HepG2 (cell line): ENCODE results near the gene ZNF74. TPM values are rescaled to one million over a fixed set of nuclear protein-coding genes. Genes with fewer than 3 reads are reported as not detected.
A peak's percentile ranks its signal among the peaks of the same experiment; 100 is the strongest.

Experiments
- BORCS8-MEF2B ChIP-seq: sonication (generic); formaldehyde crosslinking; IDR thresholded peaks from 2 replicates; pipeline ENCODE4 v1.8.0; 2022; ENCODE audit warnings: mild to moderate bottlenecking, missing genetic modification reagents
- CCAR2 ChIP-seq: fragments of 200-400 bp; formaldehyde crosslinking; optimal IDR thresholded peaks from 2 replicates; pipeline ENCODE3; 2018; ENCODE audit warnings: low read depth, mild to moderate bottlenecking, low read length, moderate library complexity
- DMAP1 ChIP-seq: IDR thresholded peaks from 2 replicates; pipeline ENCODE4 v1.6.1; 2016
- ISX ChIP-seq: sonication (generic); formaldehyde crosslinking; conservative IDR thresholded peaks from 2 replicates; pipeline ENCODE4 v1.5.0; 2020; ENCODE audit warnings: missing genetic modification reagents
- KDM1A ChIP-seq: IDR thresholded peaks from 2 replicates; pipeline ENCODE4 v1.6.1; 2016; ENCODE audit warnings: missing compliant biosample characterization
- NFE2L2 ChIP-seq: fragments of 150-350 bp; IDR thresholded peaks from 2 replicates; pipeline ENCODE4 v1.6.1; 2014; ENCODE audit warnings: low read length
- NR2C2 ChIP-seq: sonication (generic); formaldehyde crosslinking; IDR thresholded peaks from 2 replicates; pipeline ENCODE4 v1.4.0; 2020; ENCODE audit warnings: missing genetic modification reagents, mild to moderate bottlenecking, moderate library complexity, borderline replicate concordance
- NRL ChIP-seq: sonication (generic); formaldehyde crosslinking; IDR thresholded peaks from 2 replicates; pipeline ENCODE4 v1.5.0; 2020; ENCODE audit warnings: missing genetic modification reagents, mild to moderate bottlenecking, moderate library complexity, borderline replicate concordance
- PRDM15 ChIP-seq: sonication (generic); formaldehyde crosslinking; IDR thresholded peaks from 2 replicates; pipeline ENCODE4 v1.4.0; 2020; ENCODE audit warnings: missing genetic modification reagents
- RARA ChIP-seq: IDR thresholded peaks from 2 replicates; pipeline ENCODE4 v1.6.1; 2016; ENCODE audit warnings: missing genetic modification reagents, missing compliant biosample characterization
- TGIF2 ChIP-seq: IDR thresholded peaks from 2 replicates; pipeline ENCODE4 v1.6.1; 2016; ENCODE audit warnings: control low read depth, missing compliant biosample characterization
- YEATS4 ChIP-seq: sonication (generic); formaldehyde crosslinking; IDR thresholded peaks from 2 replicates; pipeline ENCODE4 v1.4.0; 2020; ENCODE audit warnings: missing genetic modification reagents, borderline replicate concordance
- ZBTB21 ChIP-seq: sonication (generic); formaldehyde crosslinking; IDR thresholded peaks from 2 replicates; pipeline ENCODE4 v1.4.0; 2020; ENCODE audit warnings: missing genetic modification reagents
- ZBTB38 ChIP-seq: sonication (generic); formaldehyde crosslinking; IDR thresholded peaks from 2 replicates; pipeline ENCODE4 v1.5.1; 2020; ENCODE audit warnings: mild to moderate bottlenecking, missing genetic modification reagents
- ZEB1 ChIP-seq: IDR thresholded peaks from 2 replicates; pipeline ENCODE4 v1.6.1; 2012; ENCODE audit warnings: mild to moderate bottlenecking, low read depth, inconsistent platforms; ENCODE audit not compliant: insufficient replicate concordance
- ZFAT ChIP-seq: sonication (generic); formaldehyde crosslinking; conservative IDR thresholded peaks from 2 replicates; pipeline ENCODE4 v1.8.1; 2023; ENCODE audit warnings: missing genetic modification reagents, inconsistent platforms
- ZKSCAN8 ChIP-seq: IDR thresholded peaks from 2 replicates; pipeline ENCODE4 v1.6.1; 2016; ENCODE audit warnings: borderline replicate concordance, missing genetic modification reagents, missing compliant biosample characterization
- ZMAT3 ChIP-seq: sonication (generic); formaldehyde crosslinking; conservative IDR thresholded peaks from 2 replicates; pipeline ENCODE4 v1.7.0; 2021; ENCODE audit warnings: missing genetic modification reagents
- ZNF431 ChIP-seq: sonication (generic); formaldehyde crosslinking; IDR thresholded peaks from 2 replicates; pipeline ENCODE4 v1.9.0; 2022; ENCODE audit warnings: missing genetic modification reagents, low read depth, mild to moderate bottlenecking, borderline replicate concordance
- ZNF574 ChIP-seq: sonication (generic); formaldehyde crosslinking; IDR thresholded peaks from 2 replicates; pipeline ENCODE4 v1.4.0; 2020; ENCODE audit warnings: missing genetic modification reagents
- ZNF605 ChIP-seq: sonication (generic); formaldehyde crosslinking; IDR thresholded peaks from 2 replicates; pipeline ENCODE4 v1.8.0; 2022; ENCODE audit warnings: mild to moderate bottlenecking, missing genetic modification reagents
- polyA plus RNA-seq, 8 experiments: library from polyadenylated mRNA; depleted of rRNA in 3 of 8; stranded (reverse) in 7 of 8; unstranded in 1 of 8; fragments of >200 nt; fragmentation: Illumina TruSeq in 4 of 8; extraction: Trizol in 4 of 8; gene quantifications; 2 replicates each; pipeline versions ENCODE4 v1.2.1 to v1.2.3, GENCODE V29; 2011 to 2016; ENCODE audit warnings: low read depth in 4 of 8, missing spikeins in 1 of 8, mixed read lengths in 1 of 8; ENCODE audit not compliant: insufficient read depth in 1 of 8
- total RNA-seq, 5 experiments: library from RNA; depleted of rRNA; stranded (reverse); fragments of >200 nt; fragmentation: Illumina TruSeq; extraction: Trizol; gene quantifications; 2 replicates each; pipeline ENCODE4 v1.2.3, GENCODE V29; 2016; ENCODE audit warnings: low read depth in 1 of 5
- TF ChIP-seq, protein P1 (sequence below): IDR thresholded peaks from 2 replicates; pipeline ENCODE4 v1.6.1; 2016; ENCODE audit warnings: missing biosample characterization, missing genetic modification reagents, low read depth
- TF ChIP-seq, protein P2 (sequence below): IDR thresholded peaks from 2 replicates; pipeline ENCODE4 v1.6.1; 2016; ENCODE audit warnings: low read depth, control low read depth

ZNF74 gene
- total and polyA plus RNA-seq, 2 of the 13 experiments (the other 11 are each of a cell fraction or from before 2014, with no cell fraction given) = 6.3 to 9.1 TPM

- TF ChIP-seq ZNF605 (CRISPR knock-in tag) = no peak
- no peak for TF ChIP-seq ZKSCAN8
- TF ChIP-seq ZNF574 (CRISPR knock-in tag) = no peak; the same call in 1 of the 2 replicates
- no peak for TF ChIP-seq CCAR2
- no peak for TF ChIP-seq NFE2L2
- no peak; the same call in 1 of the 2 replicates for TF ChIP-seq NR2C2 (CRISPR knock-in tag)
- 0 out of 2 replicates have a peak, but pooled peaks have one; percentile 29 for TF ChIP-seq NRL
- TF ChIP-seq, protein P1, sequence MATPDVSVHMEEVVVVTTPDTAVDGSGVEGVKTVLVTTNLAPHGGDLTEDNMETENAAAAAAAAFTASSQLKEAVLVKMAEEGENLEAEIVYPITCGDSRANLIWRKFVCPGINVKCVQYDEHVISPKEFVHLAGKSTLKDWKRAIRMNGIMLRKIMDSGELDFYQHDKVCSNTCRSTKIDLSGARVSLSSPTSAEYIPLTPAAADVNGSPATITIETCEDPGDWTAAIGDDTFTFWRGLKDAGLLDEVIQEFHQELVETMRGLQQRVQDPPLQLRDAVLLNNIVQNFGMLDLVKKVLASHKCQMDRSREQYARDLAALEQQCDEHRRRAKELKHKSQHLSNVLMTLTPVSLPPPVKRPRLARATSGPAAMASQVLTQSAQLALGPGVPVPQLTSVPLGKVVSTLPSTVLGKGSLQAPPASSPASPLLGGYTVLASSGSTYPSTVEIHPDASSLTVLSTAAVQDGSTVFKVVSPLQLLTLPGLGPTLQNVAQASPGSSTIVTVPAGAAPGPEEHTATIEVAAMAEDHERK (CRISPR knock-in tag) = no peak
- TF ChIP-seq ZMAT3 (CRISPR knock-in tag) = no peak
- no peak for TF ChIP-seq ZBTB38
- TF ChIP-seq KDM1A (CRISPR knock-in tag) = no peak
- no peak for TF ChIP-seq ZNF431 (CRISPR knock-in tag)
- TF ChIP-seq ZFAT (CRISPR knock-in tag) = no peak
- no peak for TF ChIP-seq BORCS8-MEF2B
- 0 out of 2 replicates have a peak, but pooled peaks have one; percentile 25 for TF ChIP-seq YEATS4
- TF ChIP-seq, protein P2, sequence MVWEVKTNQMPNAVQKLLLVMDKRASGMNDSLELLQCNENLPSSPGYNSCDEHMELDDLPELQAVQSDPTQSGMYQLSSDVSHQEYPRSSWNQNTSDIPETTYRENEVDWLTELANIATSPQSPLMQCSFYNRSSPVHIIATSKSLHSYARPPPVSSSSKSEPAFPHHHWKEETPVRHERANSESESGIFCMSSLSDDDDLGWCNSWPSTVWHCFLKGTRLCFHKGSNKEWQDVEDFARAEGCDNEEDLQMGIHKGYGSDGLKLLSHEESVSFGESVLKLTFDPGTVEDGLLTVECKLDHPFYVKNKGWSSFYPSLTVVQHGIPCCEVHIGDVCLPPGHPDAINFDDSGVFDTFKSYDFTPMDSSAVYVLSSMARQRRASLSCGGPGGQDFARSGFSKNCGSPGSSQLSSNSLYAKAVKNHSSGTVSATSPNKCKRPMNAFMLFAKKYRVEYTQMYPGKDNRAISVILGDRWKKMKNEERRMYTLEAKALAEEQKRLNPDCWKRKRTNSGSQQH (CRISPR knock-in tag) = no peak
- no peak for TF ChIP-seq DMAP1 (CRISPR knock-in tag)
- no peak for TF ChIP-seq TGIF2 (CRISPR knock-in tag)
- TF ChIP-seq ISX (CRISPR knock-in tag) = no peak
- no peak for TF ChIP-seq ZBTB21 (CRISPR knock-in tag)
- no peak for TF ChIP-seq PRDM15 (CRISPR knock-in tag)
- no peak for TF ChIP-seq ZEB1
- no peak for TF ChIP-seq RARA (CRISPR knock-in tag)
Measured at GRCh38 chr22:20418211-20418788, 24.3 kb downstream of the ZNF74 start (continued).
